NT2/D1 (cell line): ENCODE data around the gene BAG1.
A peak's percentile ranks its signal among the peaks of the same experiment; 100 is the strongest.

Source experiments
- DNase-seq: peaks from one replicate; pipeline ENCODE4 v3.0.0-alpha.2; 2011; ENCODE audit warnings: low read depth, low spot score
- H3K27me3 ChIP-seq: 2 replicates; pipeline ENCODE4 v1.6.0; 2011; ENCODE audit warnings: mild to moderate bottlenecking; ENCODE audit not compliant: insufficient read length, insufficient read depth
- H3K36me3 ChIP-seq: 2 replicates; pipeline ENCODE4 v1.6.1; 2011; ENCODE audit warnings: mild to moderate bottlenecking, low read length, mixed read lengths; ENCODE audit not compliant: insufficient read depth, insufficient read length
- H3K4me1 ChIP-seq: 2 replicates; pipeline ENCODE4 v1.5.1; 2011; ENCODE audit not compliant: insufficient read depth, insufficient read length
- H3K4me3 ChIP-seq: 2 replicates; pipeline ENCODE4 v1.5.1; 2011; ENCODE audit warnings: low read depth; ENCODE audit not compliant: insufficient read length
- H3K9ac ChIP-seq: 2 replicates; pipeline ENCODE4 v1.6.0; 2011; ENCODE audit warnings: low read depth; ENCODE audit not compliant: insufficient read length
- H3K9me3 ChIP-seq: 2 replicates; pipeline ENCODE4 v1.5.1; 2011; ENCODE audit warnings: mild to moderate bottlenecking, low read length; ENCODE audit not compliant: insufficient read depth
- SUZ12 ChIP-seq: IDR thresholded peaks from 2 replicates; pipeline ENCODE4 v1.6.1; 2011; ENCODE audit not compliant: insufficient read length, insufficient read depth; ENCODE audit errors: extremely low read depth
- YY1 ChIP-seq: IDR thresholded peaks from 2 replicates; pipeline ENCODE4 v1.6.1; 2011; ENCODE audit not compliant: insufficient read length, insufficient read depth
- ZNF274 ChIP-seq: IDR thresholded peaks from 2 replicates; pipeline ENCODE4 v1.6.1; 2011; ENCODE audit warnings: mild to moderate bottlenecking, low read depth, low read length

Gene BAG1

GRCh38 chr9:33264473-33265177 lies at the start of gene BAG1, which contains the start of gene CHMP5:
Gene BAG1 (minus strand): TSS chr9:33264708.
Gene CHMP5 (plus strand): TSS chr9:33265049. CDS start chr9:33265079, 30 bp downstream.
- Histone ChIP-seq H3K4me1 (no peaks in the 10 kb centered on the region), H3K9me3 (no peaks in the 10 kb centered on the region), H3K9ac (peak within 1 kb of the TSS; percentile 98), H3K27me3 (no peaks in the 10 kb centered on the region), H3K36me3 (peaks cover 66% of the 10 kb centered on the region), H3K4me3 (peak within 1 kb of the TSS; percentile 100)
- peak; percentile 99 for DNase-seq
- TF ChIP-seq YY1 (no peak), SUZ12 (no peak), ZNF274 (no peak)

GRCh38 chr9:33311953-33312352 lies 47.4 kb upstream of the BAG1 start:
- peaks cover 90% of the 10 kb centered on the region for H3K36me3 ChIP-seq
- H3K9me3 ChIP-seq, result no peaks in the 10 kb centered on the region
- H3K27me3 ChIP-seq, result no peaks in the 10 kb centered on the region
- no peak overlapping the region for H3K4me3 ChIP-seq
- no peak overlapping the region for H3K9ac ChIP-seq
- no peak for DNase-seq
- H3K4me1 ChIP-seq, result no peaks in the 10 kb centered on the region
- TF ChIP-seq SUZ12, result no peak

- DNase-seq, result no peak
- H3K36me3 ChIP-seq, result peaks cover 93% of the 10 kb centered on the region
- no peaks in the 10 kb centered on the region for H3K27me3 ChIP-seq
- H3K9me3 ChIP-seq, result no peaks in the 10 kb centered on the region
- no peaks in the 10 kb centered on the region for H3K4me1 ChIP-seq
- H3K9ac ChIP-seq, result no peak overlapping the region
- no peak for TF ChIP-seq ZNF274
- no peak for TF ChIP-seq YY1
- TF ChIP-seq SUZ12, result no peak
- no peak overlapping the region for H3K4me3 ChIP-seq
Measured at GRCh38 chr9:33310748-33311147, 46.2 kb upstream of the BAG1 start.

- TF ChIP-seq SUZ12 (no peak), ZNF274 (no peak), YY1 (no peak)
- DNase-seq, result no peak
- H3K27me3 ChIP-seq, result no peaks in the 10 kb centered on the region
Measured at GRCh38 chr9:33309903-33310302, 45.4 kb upstream of the BAG1 start.

GRCh38 chr9:33307067-33307466 lies 42.6 kb upstream of the BAG1 start:
- no peaks in the 10 kb centered on the region for H3K27me3 ChIP-seq
- no peaks in the 10 kb centered on the region for H3K4me1 ChIP-seq
- no peak overlapping the region for H3K9ac ChIP-seq
- TF ChIP-seq YY1, result no peak
- TF ChIP-seq SUZ12, result no peak
- no peak for TF ChIP-seq ZNF274
- H3K36me3 ChIP-seq, result peaks cover 97% of the 10 kb centered on the region
- no peak for DNase-seq
- no peak overlapping the region for H3K4me3 ChIP-seq
- no peaks in the 10 kb centered on the region for H3K9me3 ChIP-seq

More at GRCh38 chr9:33309903-33310302, 45.4 kb upstream of the BAG1 start:
- Histone ChIP-seq H3K36me3 (peaks cover 94% of the 10 kb centered on the region), H3K9ac (no peak overlapping the region), H3K4me1 (no peaks in the 10 kb centered on the region), H3K9me3 (no peaks in the 10 kb centered on the region), H3K4me3 (no peak overlapping the region)

GRCh38 chr9:33306037-33306436 lies 41.5 kb upstream of the BAG1 start:
- no peaks in the 10 kb centered on the region for H3K27me3 ChIP-seq
- H3K36me3 ChIP-seq, result peaks cover 97% of the 10 kb centered on the region
- no peaks in the 10 kb centered on the region for H3K9me3 ChIP-seq
- TF ChIP-seq SUZ12 (no peak), ZNF274 (no peak), YY1 (no peak)
- no peak for DNase-seq
- no peaks in the 10 kb centered on the region for H3K4me1 ChIP-seq
- no peak overlapping the region for H3K9ac ChIP-seq
- no peak overlapping the region for H3K4me3 ChIP-seq

GRCh38 chr9:33304362-33304761 lies 39.9 kb upstream of the BAG1 start:
- Histone ChIP-seq H3K4me3 (no peak overlapping the region), H3K36me3 (peaks cover 97% of the 10 kb centered on the region)
- TF ChIP-seq ZNF274, result no peak
- TF ChIP-seq SUZ12, result no peak
- TF ChIP-seq YY1, result no peak

GRCh38 chr9:33300546-33300945 lies 36.0 kb upstream of the BAG1 start:
- no peaks in the 10 kb centered on the region for H3K9me3 ChIP-seq
- no peak overlapping the region for H3K4me3 ChIP-seq
- no peaks in the 10 kb centered on the region for H3K27me3 ChIP-seq
- TF ChIP-seq ZNF274 (no peak), YY1 (no peak), SUZ12 (no peak)
- no peak for DNase-seq
- H3K36me3 ChIP-seq, result peaks cover 96% of the 10 kb centered on the region
- H3K9ac ChIP-seq, result no peak overlapping the region
- no peaks in the 10 kb centered on the region for H3K4me1 ChIP-seq

More at GRCh38 chr9:33304362-33304761, 39.9 kb upstream of the BAG1 start:
- Histone ChIP-seq H3K9ac (no peak overlapping the region), H3K27me3 (no peaks in the 10 kb centered on the region), H3K9me3 (no peaks in the 10 kb centered on the region), H3K4me1 (no peaks in the 10 kb centered on the region)
- no peak for DNase-seq
